ENCODE measurements around the gene VWDE.
"Not testable (repeated sequence)": the region's sequence is repeated elsewhere in the genome, so short reads cannot be mapped to it uniquely, and the experiment has no call there.

- TF ChIP-seq EZH2 (optimal IDR thresholded peaks at IDR 0.05; ENCODE audit: low read depth, low read length); CTCF (IDR thresholded peaks at IDR 0.05; ENCODE audit: low read length); EZH2phosphoT487 (IDR thresholded peaks at IDR 0.05; ENCODE audit: low read length): not testable (repeated sequence)
These were observed 49.5 kb upstream of the VWDE start for GRCh38 chr7:12453136-12453535.
